GM20431 (cell line): ENCODE measurements around the gene XYLT1.

Source experiments
- in situ Hi-C: fragments of 300-500 bp; cut with MseI, MboI; formaldehyde crosslinking; loops from one replicate; pipeline ENCODE4 v1.15.0; 2020; ENCODE audit warnings: low sequenced_read_pairs; ENCODE audit not compliant: unreplicated experiment

XYLT1 gene

GRCh38 chr16:17224879-17225281 lies 245.9 kb downstream of the XYLT1 start:
- in situ Hi-C loops: no loop called here

GRCh38 chr16:17224350-17224749 lies 246.4 kb downstream of the XYLT1 start:
- in situ Hi-C loops: no loop called here

GRCh38 chr16:17223576-17223975 lies 247.2 kb downstream of the XYLT1 start:
- in situ Hi-C loops: no loop called here

GRCh38 chr16:17222871-17223401 lies 247.8 kb downstream of the XYLT1 start:
- in situ Hi-C loops: no loop called here

GRCh38 chr16:17219991-17220390 lies 250.8 kb downstream of the XYLT1 start:
- in situ Hi-C loops: no loop called here

- in situ Hi-C loops: no loop called here
Observed at GRCh38 chr16:17215936-17216335, 254.8 kb downstream of the XYLT1 start.

GRCh38 chr16:17215306-17215705 lies 255.5 kb downstream of the XYLT1 start:
- in situ Hi-C loops: no loop called here

GRCh38 chr16:17213974-17214373 lies 256.8 kb downstream of the XYLT1 start:
- in situ Hi-C loops: no loop called here

GRCh38 chr16:17213025-17213424 lies 257.7 kb downstream of the XYLT1 start:
- in situ Hi-C loops: no loop called here

- in situ Hi-C loops: no loop called here
Observed at GRCh38 chr16:17212606-17213005, 258.2 kb downstream of the XYLT1 start.

GRCh38 chr16:17211797-17212196 lies 259.0 kb downstream of the XYLT1 start:
- in situ Hi-C loops: no loop called here

GRCh38 chr16:17206712-17207111 lies 264.0 kb downstream of the XYLT1 start:
- in situ Hi-C loops: no loop called here

- in situ Hi-C loops: no loop called here
Observed at GRCh38 chr16:17205279-17206211, 265.2 kb downstream of the XYLT1 start.

GRCh38 chr16:17204644-17205043 lies 266.1 kb downstream of the XYLT1 start:
- in situ Hi-C loops: no loop called here

GRCh38 chr16:17204206-17204605 lies 266.6 kb downstream of the XYLT1 start:
- in situ Hi-C loops: no loop called here

GRCh38 chr16:17203424-17203823 lies 267.3 kb downstream of the XYLT1 start:
- in situ Hi-C loops: no loop called here

GRCh38 chr16:17199135-17199534 lies 271.6 kb downstream of the XYLT1 start:
- in situ Hi-C loops: no loop called here

- in situ Hi-C loops: no loop called here
Observed at GRCh38 chr16:17196526-17196925, 274.2 kb downstream of the XYLT1 start.

- in situ Hi-C loops: no loop called here
Observed at GRCh38 chr16:17194190-17194780, 276.5 kb downstream of the XYLT1 start.

- in situ Hi-C loops: no loop called here
Observed at GRCh38 chr16:17193566-17194100, 277.1 kb downstream of the XYLT1 start.

- in situ Hi-C loops: no loop called here
Observed at GRCh38 chr16:17184026-17184425, 286.7 kb downstream of the XYLT1 start.
